ENCODE results near the gene TLX3.

GRCh38 chr5:171311322-171312077 is 2.5 kb downstream of the TLX3 start:
- TF ChIP-seq, protein P1, sequence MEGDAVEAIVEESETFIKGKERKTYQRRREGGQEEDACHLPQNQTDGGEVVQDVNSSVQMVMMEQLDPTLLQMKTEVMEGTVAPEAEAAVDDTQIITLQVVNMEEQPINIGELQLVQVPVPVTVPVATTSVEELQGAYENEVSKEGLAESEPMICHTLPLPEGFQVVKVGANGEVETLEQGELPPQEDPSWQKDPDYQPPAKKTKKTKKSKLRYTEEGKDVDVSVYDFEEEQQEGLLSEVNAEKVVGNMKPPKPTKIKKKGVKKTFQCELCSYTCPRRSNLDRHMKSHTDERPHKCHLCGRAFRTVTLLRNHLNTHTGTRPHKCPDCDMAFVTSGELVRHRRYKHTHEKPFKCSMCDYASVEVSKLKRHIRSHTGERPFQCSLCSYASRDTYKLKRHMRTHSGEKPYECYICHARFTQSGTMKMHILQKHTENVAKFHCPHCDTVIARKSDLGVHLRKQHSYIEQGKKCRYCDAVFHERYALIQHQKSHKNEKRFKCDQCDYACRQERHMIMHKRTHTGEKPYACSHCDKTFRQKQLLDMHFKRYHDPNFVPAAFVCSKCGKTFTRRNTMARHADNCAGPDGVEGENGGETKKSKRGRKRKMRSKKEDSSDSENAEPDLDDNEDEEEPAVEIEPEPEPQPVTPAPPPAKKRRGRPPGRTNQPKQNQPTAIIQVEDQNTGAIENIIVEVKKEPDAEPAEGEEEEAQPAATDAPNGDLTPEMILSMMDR (IDR thresholded peaks at IDR 0.05): no peak
- no peak for TF ChIP-seq POLR2A (IDR thresholded peaks at IDR 0.05)
